Mammary epithelial cell (primary cell): ENCODE data around the gene KASH5.

Experiments
- EZH2 ChIP-seq: IDR thresholded peaks from 2 replicates; pipeline ENCODE4 v1.6.1; 2012; ENCODE audit warnings: low read length, inconsistent platforms, borderline replicate concordance
- TF ChIP-seq, protein P1 (sequence below), 2 donors: IDR thresholded peaks in 1 of 2; conservative IDR thresholded peaks in 1 of 2; 2 replicates each; pipeline ENCODE4 v1.5.1; 2011 to 2012; ENCODE audit warnings: inconsistent platforms in 2 of 2, low read length in 2 of 2, mild to moderate bottlenecking in 2 of 2, control low read depth in 1 of 2, low read depth in 1 of 2; ENCODE audit not compliant: insufficient read depth in 1 of 2; ENCODE audit errors: extremely low read depth in 1 of 2

DNA sequence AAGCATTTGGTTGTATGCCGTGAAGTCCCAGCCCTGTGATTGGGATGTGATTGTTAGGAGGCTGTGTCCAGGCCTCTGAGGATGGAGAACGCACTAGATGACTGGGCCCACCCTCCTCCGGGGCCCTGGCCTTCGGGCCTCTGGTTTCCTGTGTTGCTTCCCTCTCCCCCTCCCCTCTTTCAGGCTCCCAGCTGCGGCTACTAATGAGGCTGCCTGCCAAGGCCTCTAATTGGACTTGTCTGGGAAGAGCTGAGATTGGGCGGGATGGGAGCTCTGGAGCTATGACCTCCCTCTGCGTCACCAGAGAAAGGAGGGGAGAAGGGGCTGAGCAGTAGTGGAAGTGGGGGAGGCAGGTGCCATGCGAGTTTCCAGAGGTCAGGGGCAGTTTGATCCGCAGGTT lies 25.3 kb downstream of the KASH5 start:
- TF ChIP-seq, protein P1, sequence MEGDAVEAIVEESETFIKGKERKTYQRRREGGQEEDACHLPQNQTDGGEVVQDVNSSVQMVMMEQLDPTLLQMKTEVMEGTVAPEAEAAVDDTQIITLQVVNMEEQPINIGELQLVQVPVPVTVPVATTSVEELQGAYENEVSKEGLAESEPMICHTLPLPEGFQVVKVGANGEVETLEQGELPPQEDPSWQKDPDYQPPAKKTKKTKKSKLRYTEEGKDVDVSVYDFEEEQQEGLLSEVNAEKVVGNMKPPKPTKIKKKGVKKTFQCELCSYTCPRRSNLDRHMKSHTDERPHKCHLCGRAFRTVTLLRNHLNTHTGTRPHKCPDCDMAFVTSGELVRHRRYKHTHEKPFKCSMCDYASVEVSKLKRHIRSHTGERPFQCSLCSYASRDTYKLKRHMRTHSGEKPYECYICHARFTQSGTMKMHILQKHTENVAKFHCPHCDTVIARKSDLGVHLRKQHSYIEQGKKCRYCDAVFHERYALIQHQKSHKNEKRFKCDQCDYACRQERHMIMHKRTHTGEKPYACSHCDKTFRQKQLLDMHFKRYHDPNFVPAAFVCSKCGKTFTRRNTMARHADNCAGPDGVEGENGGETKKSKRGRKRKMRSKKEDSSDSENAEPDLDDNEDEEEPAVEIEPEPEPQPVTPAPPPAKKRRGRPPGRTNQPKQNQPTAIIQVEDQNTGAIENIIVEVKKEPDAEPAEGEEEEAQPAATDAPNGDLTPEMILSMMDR (conservative IDR thresholded peaks at IDR 0.05 in 1 of 2, IDR thresholded peaks at IDR 0.05 in 1 of 2; ENCODE audit: extremely low read depth in 1 of 2, insufficient read depth in 1 of 2, low read depth in 1 of 2, low read length in 2 of 2), result no peak
- TF ChIP-seq EZH2, result no peak
